GM19452 (cell line): ENCODE results near the gene MED13.
"Not testable (repeated sequence)": the region's sequence is repeated elsewhere in the genome, so short reads cannot be mapped to it uniquely, and the experiment has no call there.

Experiments
- ATAC-seq: cut with Tn5 transposase; IDR thresholded peaks from one replicate; pipeline ENCODE4 v1.9.1; 2021; ENCODE audit not compliant: unreplicated experiment

The MED13 gene

GRCh38 chr17:61915162-61915561 lies 149.9 kb downstream of the MED13 start:
- ATAC-seq: not testable (repeated sequence)

DNA sequence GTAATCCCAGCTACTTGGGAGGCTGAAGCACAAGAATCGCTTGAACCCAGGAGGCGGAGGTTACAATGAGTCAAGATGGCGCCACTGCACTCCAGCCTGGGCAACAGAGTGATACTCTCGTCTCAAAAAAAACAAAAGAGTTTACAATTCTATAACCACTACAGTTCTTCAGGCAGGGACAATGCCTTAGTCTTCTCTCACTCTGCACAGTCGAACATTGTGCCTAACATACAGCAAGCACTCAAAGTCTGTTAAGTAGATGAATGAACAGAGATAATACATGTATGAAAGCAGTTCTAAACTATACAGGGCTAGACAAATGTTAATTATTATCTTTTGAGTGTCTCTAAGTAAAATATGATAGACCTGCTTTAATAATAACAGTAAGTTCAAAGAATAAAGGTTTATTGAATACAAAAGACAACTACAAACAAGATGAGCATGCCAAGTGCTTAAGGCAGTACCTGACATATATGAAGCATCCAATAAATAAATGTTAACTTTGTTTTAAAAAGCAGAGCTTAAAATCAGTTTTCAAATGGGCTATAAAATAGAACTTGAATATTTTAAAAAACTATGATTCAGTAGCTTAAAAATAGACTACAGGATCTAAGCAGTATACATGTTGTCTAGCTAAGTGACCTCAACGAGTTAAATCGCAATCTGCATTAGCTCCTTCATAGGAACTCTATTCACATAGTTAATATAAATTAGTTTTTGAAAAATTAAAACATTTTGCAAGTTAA lies 156.6 kb downstream of the MED13 start:
- no peak for ATAC-seq

GRCh38 chr17:61907361-61907760 lies 157.7 kb downstream of the MED13 start:
- ATAC-seq: no peak

DNA sequence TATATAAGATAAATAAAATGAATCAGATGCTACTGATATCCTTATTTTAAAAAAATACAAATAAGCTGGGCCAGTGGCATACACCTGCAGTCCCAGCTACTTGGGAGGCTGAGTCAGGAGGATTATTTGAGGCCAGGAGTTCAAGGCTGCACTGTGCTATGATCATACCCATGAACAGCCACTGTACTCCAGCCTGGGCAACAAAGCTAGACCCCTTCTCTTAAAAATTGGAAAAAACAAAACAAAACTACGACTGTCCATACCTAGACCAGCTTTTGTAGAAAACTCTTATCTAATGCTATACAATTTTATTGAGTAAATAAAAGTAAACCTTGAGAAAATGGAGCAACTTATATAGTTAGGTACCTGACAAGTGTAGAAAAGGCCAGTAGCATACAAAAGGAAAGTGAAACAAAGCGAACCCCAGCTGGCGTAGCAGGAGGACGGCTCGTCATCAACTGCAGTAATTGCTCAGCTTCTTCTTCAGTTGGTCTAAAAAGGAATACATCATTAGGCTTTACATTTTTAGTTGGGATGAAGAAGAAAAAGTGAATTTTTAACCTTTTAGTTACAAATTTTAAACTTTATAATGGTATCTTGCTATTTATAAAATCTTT lies 160.9 kb downstream of the MED13 start:
- peak; percentile 82 for ATAC-seq

- no peak for ATAC-seq
Measured at GRCh38 chr17:61903251-61903650, 161.8 kb downstream of the MED13 start.

GRCh38 chr17:61897548-61898180 lies 167.4 kb downstream of the MED13 start:
- ATAC-seq: no peak

DNA sequence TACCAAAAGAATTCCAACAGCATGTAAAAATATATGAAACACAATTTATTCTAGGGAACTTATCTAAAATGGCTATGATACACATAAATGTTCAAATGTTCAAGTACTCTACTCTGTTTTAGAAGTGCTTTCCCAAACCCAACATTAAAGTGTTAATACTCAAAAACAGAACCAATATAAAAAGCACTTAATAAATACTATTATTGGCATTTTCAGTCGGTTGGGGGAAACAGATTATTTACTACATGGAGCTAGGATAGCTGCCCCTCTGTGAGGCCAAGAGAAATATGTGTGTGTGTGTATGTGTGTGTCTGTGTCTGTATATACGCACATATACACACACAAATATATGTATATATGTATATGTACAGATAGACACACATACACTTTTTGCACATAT lies 169.7 kb downstream of the MED13 start:
- ATAC-seq: no peak

DNA sequence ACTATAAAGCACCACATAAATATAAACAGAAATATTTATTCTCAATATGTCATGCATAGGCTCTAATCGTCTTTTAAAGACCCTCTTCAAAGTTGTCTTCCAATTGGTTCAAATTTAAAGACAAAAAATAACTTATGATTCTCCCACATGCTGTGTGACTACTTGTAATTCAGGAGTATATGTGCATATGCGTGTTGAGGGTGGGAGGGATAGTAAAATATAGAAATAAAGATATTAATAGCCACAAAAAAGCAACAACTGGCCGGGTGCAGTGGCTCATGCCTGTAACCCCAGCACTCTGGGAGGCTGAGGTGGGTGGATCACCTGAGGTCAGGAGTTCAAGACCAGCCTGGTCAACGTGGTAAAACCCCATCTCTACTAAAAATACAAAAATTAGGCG lies 170.8 kb downstream of the MED13 start:
- ATAC-seq: not testable (repeated sequence)
